H9 (cell line): ENCODE data around the gene ZNF341. TPM values are rescaled to one million over a fixed set of nuclear protein-coding genes. Genes with fewer than 3 reads are reported as not detected.
A peak's percentile ranks its signal among the peaks of the same experiment; 100 is the strongest.

ENCODE experiments used
- DNase-seq: peaks from one replicate; pipeline ENCODE4 v3.0.0-alpha.2; 2017
- H2AFZ ChIP-seq: one replicate; pipeline ENCODE4 v1.6.1; 2013; ENCODE audit warnings: mild to moderate bottlenecking, low read length, control low read depth, moderate library complexity
- H2AK5ac ChIP-seq: 2 replicates; pipeline ENCODE4 v1.6.1; 2013; ENCODE audit warnings: low read length, control low read depth, mixed read lengths; ENCODE audit not compliant: insufficient read length
- H2BK120ac ChIP-seq: one replicate; pipeline ENCODE4 v1.6.1; 2013; ENCODE audit warnings: low read depth, mild to moderate bottlenecking, low read length, control low read depth, inconsistent platforms; ENCODE audit not compliant: poor library complexity, severe bottlenecking
- H2BK12ac ChIP-seq: 2 replicates; pipeline ENCODE4 v1.6.1; 2013; ENCODE audit warnings: low read length, control low read depth, mixed read lengths, low read depth; ENCODE audit not compliant: insufficient read length
- H2BK15ac ChIP-seq: 2 replicates; pipeline ENCODE4 v1.6.1; 2013; ENCODE audit warnings: low read depth, low read length, control low read depth
- H2BK20ac ChIP-seq: one replicate; pipeline ENCODE4 v1.6.1; 2013; ENCODE audit warnings: low read depth, mild to moderate bottlenecking, low read length, control low read depth, inconsistent platforms; ENCODE audit not compliant: poor library complexity, severe bottlenecking
- H2BK5ac ChIP-seq: 2 replicates; pipeline ENCODE4 v1.6.1; 2013; ENCODE audit warnings: low read length, control low read depth, mixed read lengths; ENCODE audit not compliant: insufficient read length
- H3K14ac ChIP-seq: 2 replicates; pipeline ENCODE4 v1.6.1; 2013; ENCODE audit warnings: low read length, control low read depth; ENCODE audit not compliant: insufficient read depth
- H3K18ac ChIP-seq: 2 replicates; pipeline ENCODE4 v1.6.1; 2013; ENCODE audit warnings: low read depth, mild to moderate bottlenecking, mixed read lengths, low read length, control low read depth; ENCODE audit not compliant: insufficient read length
- H3K23ac ChIP-seq: 2 replicates; pipeline ENCODE4 v1.6.1; 2013; ENCODE audit warnings: low read length, control low read depth, mixed read lengths, low read depth; ENCODE audit not compliant: insufficient read length
- H3K23me2 ChIP-seq: 2 replicates; pipeline ENCODE4 v1.6.1; 2013; ENCODE audit warnings: low read depth, mild to moderate bottlenecking, mixed read lengths, low read length, control low read depth; ENCODE audit not compliant: insufficient read length, poor library complexity, severe bottlenecking
- H3K27ac ChIP-seq: 2 replicates; pipeline ENCODE4 v1.5.1; 2013; ENCODE audit warnings: low read length, control low read depth, mixed read lengths, low read depth; ENCODE audit not compliant: insufficient read length
- H3K27me3 ChIP-seq: 2 replicates; pipeline ENCODE4 v1.6.1; 2013; ENCODE audit warnings: low read length, control low read depth, inconsistent platforms; ENCODE audit not compliant: insufficient read depth
- H3K4ac ChIP-seq: 2 replicates; pipeline ENCODE4 v1.6.1; 2013; ENCODE audit warnings: low read depth, mild to moderate bottlenecking, control low read depth, inconsistent platforms, low read length, moderate library complexity
- H3K4me1 ChIP-seq: 2 replicates; pipeline ENCODE4 v1.6.1; 2013; ENCODE audit warnings: low read length, control low read depth, inconsistent platforms; ENCODE audit not compliant: insufficient read depth
- H3K4me2 ChIP-seq: 2 replicates; pipeline ENCODE4 v1.6.1; 2013; ENCODE audit warnings: low read length, control low read depth, mixed read lengths; ENCODE audit not compliant: insufficient read length, insufficient read depth
- H3K56ac ChIP-seq: 2 replicates; pipeline ENCODE4 v1.6.1; 2013; ENCODE audit warnings: low read depth, mild to moderate bottlenecking, mixed read lengths, low read length, control low read depth; ENCODE audit not compliant: insufficient read length
- H3K79me1 ChIP-seq: 2 replicates; pipeline ENCODE4 v1.6.1; 2013; ENCODE audit warnings: low read depth, mild to moderate bottlenecking, moderate library complexity, low read length, control low read depth, inconsistent platforms; ENCODE audit not compliant: insufficient read depth, poor library complexity, severe bottlenecking
- H3K79me2 ChIP-seq: 2 replicates; pipeline ENCODE4 v1.6.1; 2013; ENCODE audit warnings: low read length, control low read depth, inconsistent platforms; ENCODE audit not compliant: insufficient read depth
- H3K9ac ChIP-seq: 2 replicates; pipeline ENCODE4 v1.6.1; 2013; ENCODE audit warnings: low read length, control low read depth, mixed read lengths; ENCODE audit not compliant: insufficient read length; ENCODE audit errors: extremely low read depth
- H3K9me3 ChIP-seq: one replicate; pipeline ENCODE4 v1.6.1; 2013; ENCODE audit warnings: low read depth, low read length, inconsistent platforms; ENCODE audit not compliant: control insufficient read depth
- H3T11ph ChIP-seq: one replicate; pipeline ENCODE4 v1.6.1; 2013; ENCODE audit warnings: mild to moderate bottlenecking, low read length, control low read depth, inconsistent platforms
- H4K20me1 ChIP-seq: one replicate; pipeline ENCODE4 v1.6.1; 2013; ENCODE audit not compliant: control insufficient read depth, insufficient read length, insufficient read depth
- H4K5ac ChIP-seq: 2 replicates; pipeline ENCODE4 v1.6.1; 2013; ENCODE audit warnings: low read depth, mild to moderate bottlenecking, mixed read lengths, low read length, control low read depth; ENCODE audit not compliant: insufficient read length
- H4K8ac ChIP-seq: replicated peaks from 2 replicates; pipeline ENCODE4 v1.6.1; 2013; ENCODE audit warnings: low read length, control low read depth, mixed read lengths, low read depth; ENCODE audit not compliant: insufficient read length
- H4K91ac ChIP-seq: 2 replicates; pipeline ENCODE4 v1.6.1; 2013; ENCODE audit warnings: low read depth, mild to moderate bottlenecking, moderate library complexity, mixed read lengths, low read length, control low read depth; ENCODE audit not compliant: insufficient read length
- H3K27ac Mint-ChIP-seq, 3 experiments: 2 replicates in 2 of 3; 3 replicates in 1 of 3; pipeline ENCODE4 v1.8.0; 2020 to 2021; ENCODE audit warnings: mixed read lengths in 3 of 3, mild to moderate bottlenecking in 1 of 3, moderate library complexity in 1 of 3
- H3K27me3 Mint-ChIP-seq: 2 replicates; pipeline ENCODE4 v1.8.0; 2021; ENCODE audit warnings: low read depth, mild to moderate bottlenecking, moderate library complexity, mixed read lengths
- H3K36me3 Mint-ChIP-seq, 3 experiments: 2 replicates in 2 of 3; 3 replicates in 1 of 3; pipeline ENCODE4 v1.8.0; 2020 to 2021; ENCODE audit warnings: low read depth in 3 of 3, mixed read lengths in 3 of 3; ENCODE audit not compliant: insufficient read depth in 1 of 3
- H3K4me1 Mint-ChIP-seq, 2 experiments: 2 replicates each; pipeline ENCODE4 v1.8.0; 2020; ENCODE audit warnings: mixed read lengths in 2 of 2
- H3K4me3 Mint-ChIP-seq, 2 experiments: 2 replicates in 1 of 2; 3 replicates in 1 of 2; pipeline ENCODE4 v1.8.0; 2020 to 2021; ENCODE audit warnings: mild to moderate bottlenecking in 2 of 2, mixed read lengths in 2 of 2, moderate library complexity in 1 of 2
- H3K9me3 Mint-ChIP-seq, 2 experiments: 2 replicates in 1 of 2; 3 replicates in 1 of 2; pipeline ENCODE4 v1.8.0; 2020; ENCODE audit warnings: mild to moderate bottlenecking in 2 of 2, mixed read lengths in 2 of 2, moderate library complexity in 1 of 2
- WGBS: extraction: QIAGEN DNeasy Blood & Tissue Kit; methylation state at CpG from one replicate; pipeline ENCODE4 v1.1.7; 2013; ENCODE audit warnings: missing lambda C conversion rate, low lambda C conversion rate, mixed read lengths; ENCODE audit not compliant: insufficient read length; ENCODE audit errors: extremely low coverage; 5-methylcytosine and 5-hydroxymethylcytosine counted together
- total RNA-seq: library from RNA; stranded (reverse); gene quantifications from 2 replicates; pipeline ENCODE4 v1.2.1, GENCODE V29; 2021
- TF ChIP-seq, protein P1 (sequence below): fragments of 200-600 bp; sonication (generic); conservative IDR thresholded peaks from 3 replicates; pipeline ENCODE4 v1.8.0; 2021; ENCODE audit warnings: antibody characterized with exemption, mild to moderate bottlenecking

The ZNF341 gene
- total RNA-seq, 1 experiment from 2014 or later = 5.2 TPM

DNA sequence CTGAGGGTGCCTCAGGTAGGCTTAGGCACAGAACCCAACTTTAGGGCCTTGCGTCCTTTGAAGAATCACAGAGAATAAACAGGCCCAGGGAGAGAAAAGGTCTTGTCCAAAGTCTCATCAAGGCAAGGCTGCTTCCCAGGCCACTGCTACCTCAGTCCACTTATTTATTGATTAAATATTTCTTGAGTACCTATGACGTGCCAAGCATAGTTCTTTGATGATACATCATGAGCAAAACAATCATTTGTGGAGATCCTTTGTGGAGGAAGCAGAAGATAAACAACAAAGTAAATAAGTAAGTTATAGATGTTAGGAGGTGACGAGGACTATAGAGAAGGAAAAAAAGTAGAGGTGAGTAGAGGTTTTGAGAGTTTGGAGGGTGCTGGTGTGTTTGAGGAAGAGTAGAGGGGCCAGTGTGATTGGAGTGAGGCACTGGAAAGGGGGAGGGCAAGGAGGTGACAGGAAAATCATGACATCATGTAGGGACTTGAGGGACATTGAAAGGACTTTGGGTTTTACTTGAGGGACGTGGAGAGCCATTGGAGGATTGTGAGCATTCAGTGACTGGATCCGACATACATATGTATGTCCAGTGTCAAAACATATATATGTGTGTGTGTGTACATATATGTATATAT lies 65.2 kb downstream of the ZNF341 start:
- H4K5ac ChIP-seq = no peak overlapping the region
- H3K4me2 ChIP-seq = no peak overlapping the region
- H3K14ac ChIP-seq = no peak overlapping the region; the same call in 1 of the 2 replicates
- no peak overlapping the region for H2BK15ac ChIP-seq
- no peaks in the 10 kb centered on the region for H3K23me2 ChIP-seq
- H3K4ac ChIP-seq = no peak overlapping the region
- no peaks in the 10 kb centered on the region for H3K27me3 ChIP-seq
- H2AK5ac ChIP-seq = no peak overlapping the region
- Mint-ChIP-seq H3K36me3 (peaks cover 0 to under 1% (median 0%) of the 10 kb centered on the region in 3 experiments; a peak in 1 of 7 replicates), H3K27ac (peak overlapping the region in 1 of 3 experiments; percentile 50; a peak in 1 of 7 replicates), H3K9me3 (no peaks in the 10 kb centered on the region; a peak in 2 of 5 replicates), H3K27me3 (no peaks in the 10 kb centered on the region), H3K4me3 (no peak overlapping the region; a peak in 1 of 5 replicates), H3K4me1 (peaks cover 13% of the 10 kb centered on the region in 2 experiments)
- no peak overlapping the region for H2BK12ac ChIP-seq
- DNase-seq = no peak
- H3K79me2 ChIP-seq = no peaks in the 10 kb centered on the region
- no peak overlapping the region for H2BK20ac ChIP-seq
- no peak overlapping the region for H4K8ac ChIP-seq
- no peak overlapping the region for H2AFZ ChIP-seq
- TF ChIP-seq, protein P1, sequence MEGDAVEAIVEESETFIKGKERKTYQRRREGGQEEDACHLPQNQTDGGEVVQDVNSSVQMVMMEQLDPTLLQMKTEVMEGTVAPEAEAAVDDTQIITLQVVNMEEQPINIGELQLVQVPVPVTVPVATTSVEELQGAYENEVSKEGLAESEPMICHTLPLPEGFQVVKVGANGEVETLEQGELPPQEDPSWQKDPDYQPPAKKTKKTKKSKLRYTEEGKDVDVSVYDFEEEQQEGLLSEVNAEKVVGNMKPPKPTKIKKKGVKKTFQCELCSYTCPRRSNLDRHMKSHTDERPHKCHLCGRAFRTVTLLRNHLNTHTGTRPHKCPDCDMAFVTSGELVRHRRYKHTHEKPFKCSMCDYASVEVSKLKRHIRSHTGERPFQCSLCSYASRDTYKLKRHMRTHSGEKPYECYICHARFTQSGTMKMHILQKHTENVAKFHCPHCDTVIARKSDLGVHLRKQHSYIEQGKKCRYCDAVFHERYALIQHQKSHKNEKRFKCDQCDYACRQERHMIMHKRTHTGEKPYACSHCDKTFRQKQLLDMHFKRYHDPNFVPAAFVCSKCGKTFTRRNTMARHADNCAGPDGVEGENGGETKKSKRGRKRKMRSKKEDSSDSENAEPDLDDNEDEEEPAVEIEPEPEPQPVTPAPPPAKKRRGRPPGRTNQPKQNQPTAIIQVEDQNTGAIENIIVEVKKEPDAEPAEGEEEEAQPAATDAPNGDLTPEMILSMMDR = no peak
- 100% methylated on average over 1 of the region's 5 CpGs for WGBS
- no peaks in the 10 kb centered on the region for H3K4me1 ChIP-seq
- no peak overlapping the region for H3K56ac ChIP-seq
- H3K23ac ChIP-seq = no peak overlapping the region
- H3K9ac ChIP-seq = no peak overlapping the region
- H4K91ac ChIP-seq = no peak overlapping the region
- H2BK120ac ChIP-seq = no peak overlapping the region
- H3K27ac ChIP-seq = no peak overlapping the region
- H3K79me1 ChIP-seq = no peaks in the 10 kb centered on the region
- no peak overlapping the region for H3K18ac ChIP-seq
- no peak overlapping the region for H2BK5ac ChIP-seq
- H3K9me3 ChIP-seq = no peaks in the 10 kb centered on the region
- no peak overlapping the region for H3T11ph ChIP-seq
- no peaks in the 10 kb centered on the region for H4K20me1 ChIP-seq
